Neural progenitor cell (in vitro differentiated cells): ENCODE results near the gene ARMC6.
"Not testable (repeated sequence)": the region's sequence is repeated elsewhere in the genome, so short reads cannot be mapped to it uniquely, and the experiment has no call there.

ENCODE experiments used
- EZH2 ChIP-seq: fragments of 200-600 bp; sonication (generic); IDR thresholded peaks from 2 replicates; pipeline ENCODE4 v1.6.1; 2017; ENCODE audit warnings: antibody characterized with exemption, mild to moderate bottlenecking, moderate library complexity
- TF ChIP-seq, protein P1 (sequence below): fragments of 200-600 bp; sonication (generic); IDR thresholded peaks from 2 replicates; pipeline ENCODE4 v1.5.1; 2017; ENCODE audit warnings: antibody characterized with exemption, mild to moderate bottlenecking

DNA sequence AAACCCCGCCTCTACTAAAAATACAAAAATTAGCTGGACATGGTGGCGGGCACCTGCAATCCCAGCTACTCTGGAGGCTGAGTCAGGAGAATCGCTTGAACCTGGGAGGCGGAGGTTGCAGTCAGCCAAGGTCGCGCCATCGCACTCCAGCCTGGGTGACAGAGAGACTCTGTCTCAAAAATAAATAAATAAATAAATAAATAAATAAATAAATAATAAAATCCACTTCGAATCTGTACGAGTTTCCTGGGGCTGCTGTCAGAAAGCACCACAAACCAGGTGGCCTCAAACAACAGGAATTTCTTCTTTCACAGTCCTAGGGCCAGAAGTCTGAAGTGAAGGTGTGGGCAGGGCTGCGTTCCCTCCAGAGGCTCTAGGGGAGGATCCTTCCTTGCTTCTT lies 69.2 kb downstream of the ARMC6 start:
- not testable (repeated sequence) for TF ChIP-seq EZH2
- TF ChIP-seq, protein P1, sequence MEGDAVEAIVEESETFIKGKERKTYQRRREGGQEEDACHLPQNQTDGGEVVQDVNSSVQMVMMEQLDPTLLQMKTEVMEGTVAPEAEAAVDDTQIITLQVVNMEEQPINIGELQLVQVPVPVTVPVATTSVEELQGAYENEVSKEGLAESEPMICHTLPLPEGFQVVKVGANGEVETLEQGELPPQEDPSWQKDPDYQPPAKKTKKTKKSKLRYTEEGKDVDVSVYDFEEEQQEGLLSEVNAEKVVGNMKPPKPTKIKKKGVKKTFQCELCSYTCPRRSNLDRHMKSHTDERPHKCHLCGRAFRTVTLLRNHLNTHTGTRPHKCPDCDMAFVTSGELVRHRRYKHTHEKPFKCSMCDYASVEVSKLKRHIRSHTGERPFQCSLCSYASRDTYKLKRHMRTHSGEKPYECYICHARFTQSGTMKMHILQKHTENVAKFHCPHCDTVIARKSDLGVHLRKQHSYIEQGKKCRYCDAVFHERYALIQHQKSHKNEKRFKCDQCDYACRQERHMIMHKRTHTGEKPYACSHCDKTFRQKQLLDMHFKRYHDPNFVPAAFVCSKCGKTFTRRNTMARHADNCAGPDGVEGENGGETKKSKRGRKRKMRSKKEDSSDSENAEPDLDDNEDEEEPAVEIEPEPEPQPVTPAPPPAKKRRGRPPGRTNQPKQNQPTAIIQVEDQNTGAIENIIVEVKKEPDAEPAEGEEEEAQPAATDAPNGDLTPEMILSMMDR = not testable (repeated sequence)
